NT2/D1 (cell line): ENCODE results near the gene CCNG2.

ENCODE experiments used
- DNase-seq: peaks from one replicate; pipeline ENCODE4 v3.0.0-alpha.2; 2011; ENCODE audit warnings: low read depth, low spot score
- H3K27me3 ChIP-seq: 2 replicates; pipeline ENCODE4 v1.6.0; 2011; ENCODE audit warnings: mild to moderate bottlenecking; ENCODE audit not compliant: insufficient read length, insufficient read depth
- H3K36me3 ChIP-seq: 2 replicates; pipeline ENCODE4 v1.6.1; 2011; ENCODE audit warnings: mild to moderate bottlenecking, low read length, mixed read lengths; ENCODE audit not compliant: insufficient read depth, insufficient read length
- H3K4me1 ChIP-seq: 2 replicates; pipeline ENCODE4 v1.5.1; 2011; ENCODE audit not compliant: insufficient read depth, insufficient read length
- H3K4me3 ChIP-seq: 2 replicates; pipeline ENCODE4 v1.5.1; 2011; ENCODE audit warnings: low read depth; ENCODE audit not compliant: insufficient read length
- H3K9ac ChIP-seq: 2 replicates; pipeline ENCODE4 v1.6.0; 2011; ENCODE audit warnings: low read depth; ENCODE audit not compliant: insufficient read length
- H3K9me3 ChIP-seq: 2 replicates; pipeline ENCODE4 v1.5.1; 2011; ENCODE audit warnings: mild to moderate bottlenecking, low read length; ENCODE audit not compliant: insufficient read depth
- SUZ12 ChIP-seq: IDR thresholded peaks from 2 replicates; pipeline ENCODE4 v1.6.1; 2011; ENCODE audit not compliant: insufficient read length, insufficient read depth; ENCODE audit errors: extremely low read depth
- YY1 ChIP-seq: IDR thresholded peaks from 2 replicates; pipeline ENCODE4 v1.6.1; 2011; ENCODE audit not compliant: insufficient read length, insufficient read depth
- ZNF274 ChIP-seq: IDR thresholded peaks from 2 replicates; pipeline ENCODE4 v1.6.1; 2011; ENCODE audit warnings: mild to moderate bottlenecking, low read depth, low read length

The CCNG2 gene

GRCh38 chr4:77209936-77210335, 52.9 kb downstream of the CCNG2 start:
- Histone ChIP-seq H3K36me3 (no peaks in the 10 kb centered on the region), H3K27me3 (no peaks in the 10 kb centered on the region), H3K4me1 (no peaks in the 10 kb centered on the region), H3K9ac (no peak overlapping the region), H3K4me3 (no peak overlapping the region), H3K9me3 (no peaks in the 10 kb centered on the region)
- no peak for TF ChIP-seq ZNF274
- TF ChIP-seq YY1: no peak
- no peak for TF ChIP-seq SUZ12
- no peak for DNase-seq

DNA sequence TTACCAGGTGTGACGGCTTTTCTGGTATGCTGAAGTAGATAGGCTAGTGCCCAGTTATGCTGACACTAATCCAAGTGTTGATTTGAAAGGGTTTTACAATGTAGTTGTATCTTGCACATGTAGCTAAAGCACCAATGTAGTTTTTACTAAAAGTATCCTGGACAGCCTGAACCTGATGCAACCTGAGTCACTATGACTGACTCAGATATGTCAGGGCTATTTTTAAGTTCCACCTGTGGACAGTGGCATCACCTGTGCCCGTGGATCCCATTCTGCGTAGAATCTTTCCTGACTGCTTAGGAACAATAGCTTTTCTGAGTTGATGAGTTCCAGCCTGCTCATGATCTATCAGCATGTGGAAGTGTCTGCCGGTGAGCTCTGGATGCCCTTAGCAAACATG, 58.1 kb downstream of the CCNG2 start:
- Histone ChIP-seq H3K36me3 (no peaks in the 10 kb centered on the region), H3K4me1 (no peaks in the 10 kb centered on the region), H3K9me3 (no peaks in the 10 kb centered on the region), H3K4me3 (no peak overlapping the region), H3K27me3 (no peaks in the 10 kb centered on the region), H3K9ac (no peak overlapping the region)
- TF ChIP-seq YY1 (no peak), SUZ12 (no peak), ZNF274 (no peak)
- DNase-seq: no peak

- no peak for DNase-seq
- TF ChIP-seq SUZ12 (no peak), ZNF274 (no peak), YY1 (no peak)
- Histone ChIP-seq H3K27me3 (no peaks in the 10 kb centered on the region), H3K9ac (no peak overlapping the region), H3K36me3 (no peaks in the 10 kb centered on the region), H3K9me3 (no peaks in the 10 kb centered on the region), H3K4me1 (no peaks in the 10 kb centered on the region), H3K4me3 (no peak overlapping the region)
These were observed 60.5 kb downstream of the CCNG2 start for GRCh38 chr4:77217526-77217925.

DNA sequence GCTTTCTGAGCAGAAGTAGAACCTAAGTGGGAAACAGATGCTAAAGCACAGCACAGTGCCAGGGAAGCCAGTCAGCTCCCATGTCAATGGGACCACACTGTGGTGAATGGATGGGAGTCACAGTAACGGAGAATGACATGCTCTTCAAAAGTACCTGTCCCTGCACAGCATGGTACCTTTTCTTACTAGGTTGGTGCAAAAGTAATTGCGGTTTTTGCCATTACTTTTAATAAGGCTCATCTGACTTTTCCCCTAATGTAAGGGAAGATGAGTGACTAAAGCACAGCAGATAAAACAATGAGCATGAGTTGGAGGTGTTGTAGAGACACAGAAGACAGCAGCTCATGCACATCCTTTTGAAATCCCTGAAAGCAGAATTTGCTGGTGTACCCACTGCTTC, 62.3 kb downstream of the CCNG2 start:
- TF ChIP-seq YY1 (no peak), ZNF274 (no peak), SUZ12 (no peak)
- DNase-seq: no peak
- no peaks in the 10 kb centered on the region for H3K9me3 ChIP-seq
- no peaks in the 10 kb centered on the region for H3K27me3 ChIP-seq
- no peaks in the 10 kb centered on the region for H3K4me1 ChIP-seq
- H3K4me3 ChIP-seq: no peak overlapping the region
- H3K36me3 ChIP-seq: no peaks in the 10 kb centered on the region
- no peak overlapping the region for H3K9ac ChIP-seq
